Epithelial cell of proximal tubule (primary cell): Measurements from ENCODE around the gene TLE5. TPM values are rescaled to one million over a fixed set of nuclear protein-coding genes. Genes with fewer than 3 reads are reported as not detected.
"Not testable (repeated sequence)": the region's sequence is repeated elsewhere in the genome, so short reads cannot be mapped to it uniquely, and the experiment has no call there.

Source experiments
- DNase-seq: peaks from one replicate; pipeline ENCODE4 v3.0.0-alpha.2; 2011; ENCODE audit warnings: low read depth
- H3K4me3 ChIP-seq: 2 replicates; pipeline ENCODE4 v1.5.1; 2011; ENCODE audit warnings: low read depth, mild to moderate bottlenecking, low read length
- total RNA-seq: library from RNA; depleted of rRNA; stranded (reverse); fragments of >200 nt; gene quantifications from 2 replicates; pipeline ENCODE4 v1.2.3, GENCODE V29; 2015
- TF ChIP-seq, protein P1 (sequence below): conservative IDR thresholded peaks from 2 replicates; pipeline ENCODE4 v1.5.1; 2012; ENCODE audit warnings: low read depth, mild to moderate bottlenecking, low read length

Gene TLE5
- total RNA-seq, 1 donor from 2014 or later: 238 TPM

DNA sequence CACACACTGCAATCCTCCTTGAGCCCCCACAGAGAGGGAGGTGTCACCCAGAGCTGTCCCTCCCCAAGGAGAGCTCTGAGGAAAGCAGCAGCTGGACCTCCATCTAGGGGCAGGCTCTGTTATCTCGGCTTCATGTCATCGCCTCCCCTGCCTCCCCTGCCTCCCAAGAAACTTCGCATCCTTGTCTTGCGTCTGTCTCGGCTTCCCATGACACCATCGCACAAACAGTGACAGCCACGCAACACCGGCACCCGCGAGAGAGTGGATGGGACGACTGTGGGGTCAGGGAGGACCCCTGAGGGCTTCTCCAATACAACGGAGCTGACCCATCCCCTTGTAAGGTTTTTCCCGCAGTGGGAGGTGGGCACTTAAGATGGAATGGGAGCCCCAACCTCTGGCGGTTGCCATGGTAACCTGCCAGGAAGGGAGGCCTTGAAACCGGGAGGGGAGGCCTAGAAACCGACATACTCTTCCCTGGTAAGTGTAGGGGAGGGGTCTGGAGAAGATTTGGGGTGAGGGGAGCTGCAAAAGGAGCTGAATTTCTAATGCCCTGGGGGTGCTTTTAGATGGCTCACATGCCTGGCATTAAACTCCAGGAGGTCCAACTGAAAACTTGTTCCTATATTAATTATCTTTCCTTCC is 49.6 kb downstream of the TLE5 start:
- DNase-seq: no peak
- no peak overlapping the region for H3K4me3 ChIP-seq
- TF ChIP-seq, protein P1, sequence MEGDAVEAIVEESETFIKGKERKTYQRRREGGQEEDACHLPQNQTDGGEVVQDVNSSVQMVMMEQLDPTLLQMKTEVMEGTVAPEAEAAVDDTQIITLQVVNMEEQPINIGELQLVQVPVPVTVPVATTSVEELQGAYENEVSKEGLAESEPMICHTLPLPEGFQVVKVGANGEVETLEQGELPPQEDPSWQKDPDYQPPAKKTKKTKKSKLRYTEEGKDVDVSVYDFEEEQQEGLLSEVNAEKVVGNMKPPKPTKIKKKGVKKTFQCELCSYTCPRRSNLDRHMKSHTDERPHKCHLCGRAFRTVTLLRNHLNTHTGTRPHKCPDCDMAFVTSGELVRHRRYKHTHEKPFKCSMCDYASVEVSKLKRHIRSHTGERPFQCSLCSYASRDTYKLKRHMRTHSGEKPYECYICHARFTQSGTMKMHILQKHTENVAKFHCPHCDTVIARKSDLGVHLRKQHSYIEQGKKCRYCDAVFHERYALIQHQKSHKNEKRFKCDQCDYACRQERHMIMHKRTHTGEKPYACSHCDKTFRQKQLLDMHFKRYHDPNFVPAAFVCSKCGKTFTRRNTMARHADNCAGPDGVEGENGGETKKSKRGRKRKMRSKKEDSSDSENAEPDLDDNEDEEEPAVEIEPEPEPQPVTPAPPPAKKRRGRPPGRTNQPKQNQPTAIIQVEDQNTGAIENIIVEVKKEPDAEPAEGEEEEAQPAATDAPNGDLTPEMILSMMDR: no peak

DNA sequence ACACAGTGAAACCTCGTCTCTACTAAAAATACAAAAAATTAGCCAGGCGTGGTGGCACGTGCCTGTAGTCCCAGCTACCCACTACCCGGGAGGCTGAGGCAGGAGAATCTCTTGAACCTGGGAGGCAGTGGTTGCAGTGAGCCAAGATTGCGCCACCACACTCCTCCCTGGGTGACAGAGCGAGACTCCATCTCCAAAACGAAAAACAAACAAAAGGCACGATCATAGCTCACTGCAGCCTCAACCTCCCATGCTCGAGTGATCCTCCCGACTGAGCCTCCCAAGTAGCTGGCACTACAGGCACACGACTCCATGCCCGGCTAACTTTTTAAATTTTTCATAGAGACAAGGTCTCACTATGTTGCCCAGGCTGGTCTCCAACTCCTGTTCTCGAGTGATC is 50.2 kb downstream of the TLE5 start:
- DNase-seq: not testable (repeated sequence)

DNA sequence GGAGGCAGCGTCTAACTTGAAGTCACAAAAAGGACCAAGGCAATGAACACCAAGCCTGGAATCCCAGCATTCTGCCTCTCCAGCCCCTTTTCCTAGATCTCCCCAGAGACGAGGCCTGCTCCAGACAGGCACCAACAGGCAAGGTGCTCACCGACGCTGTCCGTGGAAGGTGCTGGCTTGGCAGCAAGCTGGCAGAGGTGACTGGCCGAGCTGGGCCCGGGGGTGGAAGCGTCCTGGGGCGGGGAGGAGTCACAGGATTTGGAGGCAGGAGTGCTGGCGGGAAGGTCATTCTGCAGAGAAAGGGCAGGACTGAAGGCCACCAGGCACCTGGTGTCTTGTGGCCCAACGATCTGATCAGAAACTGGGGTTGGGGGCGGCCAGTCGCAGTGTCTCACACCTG is 51.4 kb downstream of the TLE5 start:
- no peak overlapping the region for H3K4me3 ChIP-seq
- no peak for DNase-seq
- TF ChIP-seq, protein P1: no peak

More for the DNA sequence above, 50.2 kb downstream of the TLE5 start:
- H3K4me3 ChIP-seq: not testable (repeated sequence)

DNA sequence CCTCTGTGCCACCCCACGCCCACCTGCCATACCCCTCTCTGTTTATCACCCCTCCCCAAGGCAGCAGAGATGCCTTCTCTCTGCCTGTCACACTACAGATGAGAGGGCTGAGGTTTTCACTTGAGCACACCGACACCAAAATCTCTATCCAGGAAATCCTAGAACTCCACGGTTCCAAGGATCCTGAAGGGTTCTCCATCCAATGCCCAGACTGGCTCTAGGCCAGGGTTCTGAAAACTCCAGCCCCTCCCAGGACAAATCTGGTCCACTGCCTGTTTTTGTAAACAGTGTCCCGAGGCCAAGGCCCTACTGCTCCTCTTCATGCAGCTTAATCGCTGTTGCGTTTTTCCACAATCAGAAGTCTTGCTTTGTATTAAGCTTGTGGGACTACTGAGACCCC is 53.3 kb downstream of the TLE5 start:
- DNase-seq: no peak
- H3K4me3 ChIP-seq: no peak overlapping the region
- TF ChIP-seq, protein P1: no peak

DNA sequence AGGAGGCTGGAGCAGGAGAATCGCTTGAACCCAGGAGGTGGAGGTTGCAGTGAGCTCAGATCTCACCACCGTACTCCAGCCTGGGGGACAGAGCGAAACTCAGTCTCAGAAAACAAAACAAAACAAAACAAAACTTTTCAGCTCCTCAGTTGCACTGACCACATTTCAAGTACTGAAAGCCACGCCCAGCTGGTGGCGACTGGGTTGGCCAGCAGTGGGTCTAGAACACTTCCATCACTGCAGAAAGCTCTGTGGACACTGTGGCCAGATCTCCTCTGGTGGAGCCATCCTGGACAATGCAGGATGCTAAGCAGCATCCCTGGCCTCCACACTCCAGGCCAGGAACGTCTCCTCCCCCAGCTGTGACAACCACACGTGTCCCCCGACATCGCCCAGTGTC is 54.3 kb downstream of the TLE5 start:
- TF ChIP-seq, protein P1: no peak
- no peak overlapping the region for H3K4me3 ChIP-seq
- no peak for DNase-seq

DNA sequence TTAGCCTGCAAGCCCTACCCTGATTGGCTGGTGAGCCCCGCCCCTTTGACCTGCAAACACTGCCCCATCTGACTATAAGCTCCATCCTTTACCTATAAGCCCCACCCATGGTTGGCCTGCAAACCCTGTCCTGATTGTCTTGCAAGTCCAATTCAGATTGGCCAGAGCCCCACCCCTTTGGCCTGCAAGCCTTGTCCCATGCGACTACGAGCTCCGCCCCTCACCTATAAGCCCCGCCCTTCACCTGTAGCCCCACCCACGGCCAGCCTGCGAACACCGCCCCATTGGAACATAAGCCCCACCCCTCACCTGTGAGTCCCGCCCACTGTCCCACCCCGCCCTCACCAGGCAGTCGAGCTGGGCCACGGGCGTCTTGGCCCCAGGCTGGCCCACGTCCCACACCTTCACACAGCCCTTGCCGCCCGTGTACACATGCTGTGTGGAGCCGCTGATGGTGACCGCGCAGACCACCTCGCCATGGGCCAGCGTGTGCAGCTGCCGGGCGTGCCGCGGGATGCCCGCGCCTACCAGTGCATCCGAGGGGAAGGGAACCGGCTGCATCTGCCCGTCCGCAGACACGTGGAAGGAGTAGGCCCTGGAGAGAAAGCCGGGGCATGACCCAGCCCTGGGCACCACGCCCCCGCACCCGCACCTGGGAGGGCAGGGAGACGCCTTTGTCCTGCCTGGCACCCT is 56.1 kb downstream of the TLE5 start:
- TF ChIP-seq, protein P1: no peak

DNA sequence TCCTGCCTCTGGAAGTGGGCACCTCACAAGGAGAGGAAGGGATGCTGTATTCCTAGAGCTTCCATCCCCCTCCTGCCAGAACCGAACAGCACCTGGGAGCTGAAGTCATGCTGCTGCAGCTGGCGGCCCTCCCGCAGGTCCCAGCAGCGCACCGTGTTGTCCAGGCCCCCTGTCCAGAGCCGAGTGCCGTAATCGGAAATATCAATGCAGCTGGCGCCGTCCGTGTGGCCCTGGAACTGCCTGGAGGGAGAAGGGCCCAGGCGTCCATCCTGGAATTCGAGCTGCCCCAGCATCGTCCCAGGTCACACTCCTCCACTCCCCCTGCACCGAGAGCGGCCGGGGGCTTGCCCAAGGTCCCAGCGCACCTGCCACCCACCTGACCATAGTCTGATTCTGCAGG is 57.0 kb downstream of the TLE5 start:
- TF ChIP-seq, protein P1: no peak
- no peak overlapping the region for H3K4me3 ChIP-seq
- no peak for DNase-seq

More for the DNA sequence above, 56.1 kb downstream of the TLE5 start:
- H3K4me3 ChIP-seq: no peak overlapping the region
- DNase-seq: no peak
